CD4-positive, CD25-positive, alpha-beta regulatory T cell (primary cell): ENCODE measurements around the gene KRTAP4-6. TPM values are rescaled to one million over a fixed set of nuclear protein-coding genes. Genes with fewer than 3 reads are reported as not detected.
A peak's percentile ranks its signal among the peaks of the same experiment; 100 is the strongest.
"Not testable (repeated sequence)": the region's sequence is repeated elsewhere in the genome, so short reads cannot be mapped to it uniquely, and the experiment has no call there.

Source experiments
- ATAC-seq, 2 donors: fragments of 150-1000 bp; cut with Tn5 transposase; one replicate each; pipeline ENCODE4 v1.10.0; 2021; ENCODE audit warnings: low read depth in 2 of 2, moderate number of reproducible peaks in 2 of 2, moderate library complexity in 1 of 2
- DNase-seq, 3 donors: peaks; one replicate each; pipeline versions ENCODE4 v3.0.0 to v3.0.0-alpha.2; 2012 to 2022; ENCODE audit warnings: mixed read lengths in 1 of 3
- H3K27ac ChIP-seq: one replicate; pipeline ENCODE4 v1.7.0; 2013; ENCODE audit warnings: mild to moderate bottlenecking, low read length; ENCODE audit not compliant: insufficient read depth, poor library complexity, severe bottlenecking
- H3K27me3 ChIP-seq: one replicate; pipeline ENCODE4 v1.7.0; 2013; ENCODE audit warnings: low read length; ENCODE audit not compliant: control insufficient read depth, insufficient read depth
- H3K36me3 ChIP-seq: one replicate; pipeline ENCODE4 v1.7.0; 2013; ENCODE audit warnings: mild to moderate bottlenecking, low read length, moderate library complexity; ENCODE audit not compliant: control insufficient read depth, insufficient read depth
- H3K4me1 ChIP-seq: 2 replicates; pipeline ENCODE4 v1.7.0; 2013; ENCODE audit warnings: mild to moderate bottlenecking, low read length; ENCODE audit not compliant: insufficient read depth, control insufficient read depth, poor library complexity, severe bottlenecking
- H3K4me3 ChIP-seq: one replicate; pipeline ENCODE4 v1.7.0; 2013; ENCODE audit warnings: low read depth, mild to moderate bottlenecking, low read length, moderate library complexity
- H3K9me3 ChIP-seq, 2 experiments: 1 replicate in 1 of 2; 2 replicates in 1 of 2; pipeline ENCODE4 v1.7.0; 2013; ENCODE audit warnings: low read length in 2 of 2, mild to moderate bottlenecking in 1 of 2, moderate library complexity in 1 of 2; ENCODE audit not compliant: control insufficient read depth in 2 of 2
- H3K27ac Mint-ChIP-seq, 3 donors: one replicate each; pipeline ENCODE4 v1.8.0; 2020 to 2022; ENCODE audit warnings: mild to moderate bottlenecking in 3 of 3, mixed read lengths in 3 of 3, moderate library complexity in 2 of 3
- H3K27me3 Mint-ChIP-seq: one replicate; pipeline ENCODE4 v1.8.0; 2022; ENCODE audit warnings: mild to moderate bottlenecking, mixed read lengths
- H3K36me3 Mint-ChIP-seq: one replicate; pipeline ENCODE4 v1.8.0; 2020; ENCODE audit warnings: mixed read lengths
- H3K4me1 Mint-ChIP-seq, 4 donors: one replicate each; pipeline ENCODE4 v1.8.0; 2020 to 2022; ENCODE audit warnings: mixed read lengths in 4 of 4, mild to moderate bottlenecking in 1 of 4
- H3K4me3 Mint-ChIP-seq, 4 donors: one replicate each; pipeline ENCODE4 v1.8.0; 2020 to 2022; ENCODE audit warnings: mild to moderate bottlenecking in 4 of 4, mixed read lengths in 4 of 4, moderate library complexity in 3 of 4
- H3K9me3 Mint-ChIP-seq, 7 donors: one replicate each; pipeline ENCODE4 v1.8.0; 2020 to 2022; ENCODE audit warnings: mixed read lengths in 7 of 7, mild to moderate bottlenecking in 3 of 7, moderate library complexity in 2 of 7
- polyA plus RNA-seq, 4 donors: library from polyadenylated mRNA; unstranded; fragments of 300-500 nt; fragmentation: Illumina TruSeq; gene quantifications; one replicate each; pipeline ENCODE4 v1.2.3, GENCODE V29; 2021
- total RNA-seq: library from RNA; stranded (reverse); gene quantifications from one replicate; pipeline ENCODE4 v1.2.3, GENCODE V29; 2022

The KRTAP4-6 gene
- total and polyA plus RNA-seq, 5 donors from 2014 or later, result not detected

- no peak for ATAC-seq
- H3K4me3 ChIP-seq, result no peak within 1 kb of the TSS
- no peak within 1 kb of the TSS for H3K27ac ChIP-seq
- Mint-ChIP-seq H3K4me1 (peaks cover 0 to 9% (median 2%) of the 10 kb centered on the region in 4 donors), H3K9me3 (peaks cover 0 to 3% (median 0%) of the 10 kb centered on the region in 7 donors), H3K27me3 (peaks cover 19% of the 10 kb centered on the region), H3K27ac (no peak within 1 kb of the TSS), H3K4me3 (no peak within 1 kb of the TSS), H3K36me3 (no peaks in the 10 kb centered on the region)
- no peak for DNase-seq
- H3K27me3 ChIP-seq, result peaks cover 4% of the 10 kb centered on the region
- no peaks in the 10 kb centered on the region for H3K9me3 ChIP-seq
- no peaks in the 10 kb centered on the region for H3K36me3 ChIP-seq
- H3K4me1 ChIP-seq, result no peaks in the 10 kb centered on the region
These were observed 38.6 kb downstream of the KRTAP4-6 start, which contains the start of gene KRTAP4-16 for GRCh38 chr17:41101586-41102259. TSS of gene KRTAP4-16 (minus strand) at chr17:41102209. CDS start at chr17:41102209, 0 bp downstream.

GRCh38 chr17:41099682-41100480 is 40.5 kb downstream of the KRTAP4-6 start:
- Mint-ChIP-seq H3K4me3 (peak overlapping the region in 1 of 4 donors; percentile 23), H3K27me3 (peaks cover 28% of the 10 kb centered on the region)
- not testable (repeated sequence) for H3K36me3 Mint-ChIP-seq, H3K9me3 ChIP-seq, H3K36me3 ChIP-seq, DNase-seq, H3K27ac ChIP-seq, H3K27ac Mint-ChIP-seq, H3K27me3 ChIP-seq, H3K9me3 Mint-ChIP-seq, H3K4me1 ChIP-seq, H3K4me3 ChIP-seq, H3K4me1 Mint-ChIP-seq, ATAC-seq

- H3K4me1 Mint-ChIP-seq, result peaks cover 0 to 9% (median 2%) of the 10 kb centered on the region in 4 donors
- H3K27me3 Mint-ChIP-seq, result peaks cover 34% of the 10 kb centered on the region
- Histone ChIP-seq H3K4me1 (no peaks in the 10 kb centered on the region), H3K4me3 (no peak overlapping the region), H3K9me3 (no peaks in the 10 kb centered on the region), H3K27me3 (peaks cover 4% of the 10 kb centered on the region), H3K27ac (no peak overlapping the region), H3K36me3 (no peaks in the 10 kb centered on the region)
- ATAC-seq (no peak), DNase-seq (no peak)
- H3K4me3 Mint-ChIP-seq, result no peak overlapping the region
- H3K36me3 Mint-ChIP-seq, result no peaks in the 10 kb centered on the region
- H3K9me3 Mint-ChIP-seq, result peaks cover 0 to 3% (median 0%) of the 10 kb centered on the region in 7 donors
- no peak overlapping the region for H3K27ac Mint-ChIP-seq
These were observed 41.9 kb downstream of the KRTAP4-6 start for GRCh38 chr17:41098481-41098880.

GRCh38 chr17:41098042-41098441 is 42.3 kb downstream of the KRTAP4-6 start, which contains the start of gene KRTAP4-8:
TSS of gene KRTAP4-8 (minus strand) at chr17:41098142. CDS start at chr17:41098084, 58 bp downstream.
- H3K27me3 ChIP-seq, result peaks cover 4% of the 10 kb centered on the region
- Mint-ChIP-seq H3K4me1 (peaks cover 0 to 9% (median 2%) of the 10 kb centered on the region in 4 donors), H3K36me3 (no peaks in the 10 kb centered on the region), H3K27me3 (peaks cover 34% of the 10 kb centered on the region), H3K4me3 (no peak within 1 kb of the TSS), H3K9me3 (peaks cover 0 to 3% (median 0%) of the 10 kb centered on the region in 7 donors), H3K27ac (no peak within 1 kb of the TSS)
- no peak for ATAC-seq
- H3K9me3 ChIP-seq, result no peaks in the 10 kb centered on the region
- no peak for DNase-seq
- no peaks in the 10 kb centered on the region for H3K4me1 ChIP-seq
- H3K4me3 ChIP-seq, result no peak within 1 kb of the TSS
- no peaks in the 10 kb centered on the region for H3K36me3 ChIP-seq
- H3K27ac ChIP-seq, result no peak within 1 kb of the TSS

GRCh38 chr17:41096055-41096454 is 44.3 kb downstream of the KRTAP4-6 start:
- Histone ChIP-seq H3K4me3 (no peak overlapping the region), H3K27ac (no peak overlapping the region), H3K4me1 (no peaks in the 10 kb centered on the region), H3K36me3 (no peaks in the 10 kb centered on the region), H3K27me3 (peaks cover 4% of the 10 kb centered on the region), H3K9me3 (no peaks in the 10 kb centered on the region)
- peaks cover 0 to 3% (median 0%) of the 10 kb centered on the region in 7 donors for H3K9me3 Mint-ChIP-seq
- H3K4me1 Mint-ChIP-seq, result peaks cover 0 to 9% (median 2%) of the 10 kb centered on the region in 4 donors
- H3K36me3 Mint-ChIP-seq, result no peaks in the 10 kb centered on the region
- H3K4me3 Mint-ChIP-seq, result no peak overlapping the region
- H3K27ac Mint-ChIP-seq, result no peak overlapping the region
- H3K27me3 Mint-ChIP-seq, result peaks cover 34% of the 10 kb centered on the region
- DNase-seq, result no peak
- ATAC-seq, result no peak

Other genes starting within 250 kb of the KRTAP4-6 start
Only the 30 nearest of the 39 such genes appear.
- not detected for gene KRTAP3-3, start 146.4 kb downstream of the KRTAP4-6 start, total RNA-seq
- not detected for gene KRTAP3-3, start 146.4 kb downstream of the KRTAP4-6 start, polyA plus RNA-seq
- not detected for gene KRTAP3-2, start 140.6 kb downstream of the KRTAP4-6 start, total RNA-seq
- gene KRTAP3-2, start 140.6 kb downstream of the KRTAP4-6 start, polyA plus RNA-seq, result not detected
- not detected for gene KRTAP3-1, start 131.4 kb downstream of the KRTAP4-6 start, total RNA-seq
- not detected for gene KRTAP3-1, start 131.4 kb downstream of the KRTAP4-6 start, polyA plus RNA-seq
- not detected for gene KRTAP1-5, start 113.3 kb downstream of the KRTAP4-6 start, total RNA-seq
- gene KRTAP1-5, start 113.3 kb downstream of the KRTAP4-6 start, polyA plus RNA-seq, result not detected
- gene KRTAP1-4, start 110.3 kb downstream of the KRTAP4-6 start, total RNA-seq, result not detected
- not detected for gene KRTAP1-4, start 110.3 kb downstream of the KRTAP4-6 start, polyA plus RNA-seq
- not detected for gene KRTAP1-3, start 105.7 kb downstream of the KRTAP4-6 start, total RNA-seq
- not detected for gene KRTAP1-3, start 105.7 kb downstream of the KRTAP4-6 start, polyA plus RNA-seq
- not detected for gene KRTAP1-1, start 99.1 kb downstream of the KRTAP4-6 start, total RNA-seq
- not detected for gene KRTAP1-1, start 99.1 kb downstream of the KRTAP4-6 start, polyA plus RNA-seq
- gene KRTAP2-1, start 93.2 kb downstream of the KRTAP4-6 start, total RNA-seq, result not detected
- not detected for gene KRTAP2-1, start 93.2 kb downstream of the KRTAP4-6 start, polyA plus RNA-seq
- gene KRTAP2-2, start 85.3 kb downstream of the KRTAP4-6 start, total RNA-seq, result not detected
- gene KRTAP2-2, start 85.3 kb downstream of the KRTAP4-6 start, polyA plus RNA-seq, result not detected
- gene KRTAP2-3, start 80.4 kb downstream of the KRTAP4-6 start, total RNA-seq, result not detected
- gene KRTAP2-3, start 80.4 kb downstream of the KRTAP4-6 start, polyA plus RNA-seq, result not detected
- not detected for gene KRTAP2-4, start 74.7 kb downstream of the KRTAP4-6 start, total RNA-seq
- gene KRTAP2-4, start 74.7 kb downstream of the KRTAP4-6 start, polyA plus RNA-seq, result not detected
- not detected for gene KRTAP4-7, start 56.4 kb downstream of the KRTAP4-6 start, total RNA-seq
- gene KRTAP4-7, start 56.4 kb downstream of the KRTAP4-6 start, polyA plus RNA-seq, result not detected
- not detected for gene KRTAP4-8, start 42.4 kb downstream of the KRTAP4-6 start, total RNA-seq
- not detected for gene KRTAP4-8, start 42.4 kb downstream of the KRTAP4-6 start, polyA plus RNA-seq
- gene KRTAP4-16, start 38.3 kb downstream of the KRTAP4-6 start, total RNA-seq, result not detected
- gene KRTAP4-16, start 38.3 kb downstream of the KRTAP4-6 start, polyA plus RNA-seq, result not detected
- not detected for gene KRTAP4-9, start 35.2 kb downstream of the KRTAP4-6 start, total RNA-seq
- gene KRTAP4-9, start 35.2 kb downstream of the KRTAP4-6 start, polyA plus RNA-seq, result not detected
- not detected for gene KRTAP4-11, start 22.2 kb downstream of the KRTAP4-6 start, total RNA-seq
- not detected for gene KRTAP4-11, start 22.2 kb downstream of the KRTAP4-6 start, polyA plus RNA-seq
- not detected for gene KRTAP4-12, start 16.4 kb downstream of the KRTAP4-6 start, total RNA-seq
- gene KRTAP4-12, start 16.4 kb downstream of the KRTAP4-6 start, polyA plus RNA-seq, result not detected
- not detected for gene KRTAP4-5, start 9.3 kb upstream of the KRTAP4-6 start, total RNA-seq
- gene KRTAP4-5, start 9.3 kb upstream of the KRTAP4-6 start, polyA plus RNA-seq, result not detected
- gene KRTAP4-4, start 20.2 kb upstream of the KRTAP4-6 start, total RNA-seq, result not detected
- gene KRTAP4-4, start 20.2 kb upstream of the KRTAP4-6 start, polyA plus RNA-seq, result not detected
- not detected for gene KRTAP4-3, start 27.7 kb upstream of the KRTAP4-6 start, total RNA-seq
- not detected for gene KRTAP4-3, start 27.7 kb upstream of the KRTAP4-6 start, polyA plus RNA-seq
- not detected for gene KRTAP4-2, start 37.7 kb upstream of the KRTAP4-6 start, total RNA-seq
- not detected for gene KRTAP4-2, start 37.7 kb upstream of the KRTAP4-6 start, polyA plus RNA-seq
- not detected for gene KRTAP4-1, start 44.4 kb upstream of the KRTAP4-6 start, total RNA-seq
- gene KRTAP4-1, start 44.4 kb upstream of the KRTAP4-6 start, polyA plus RNA-seq, result not detected
- gene KRTAP9-1, start 49.3 kb upstream of the KRTAP4-6 start, total RNA-seq, result not detected
- gene KRTAP9-1, start 49.3 kb upstream of the KRTAP4-6 start, polyA plus RNA-seq, result not detected
- not detected for gene KRTAP9-2, start 86.1 kb upstream of the KRTAP4-6 start, total RNA-seq
- gene KRTAP9-2, start 86.1 kb upstream of the KRTAP4-6 start, polyA plus RNA-seq, result not detected
- gene KRTAP9-3, start 91.9 kb upstream of the KRTAP4-6 start, total RNA-seq, result not detected
- gene KRTAP9-3, start 91.9 kb upstream of the KRTAP4-6 start, polyA plus RNA-seq, result not detected
- gene KRTAP9-8, start 97.5 kb upstream of the KRTAP4-6 start, total RNA-seq, result not detected
- not detected for gene KRTAP9-8, start 97.5 kb upstream of the KRTAP4-6 start, polyA plus RNA-seq
- not detected for gene KRTAP9-4, start 109.1 kb upstream of the KRTAP4-6 start, total RNA-seq
- not detected for gene KRTAP9-4, start 109.1 kb upstream of the KRTAP4-6 start, polyA plus RNA-seq
- gene KRTAP9-9, start 114.8 kb upstream of the KRTAP4-6 start, total RNA-seq, result not detected
- gene KRTAP9-9, start 114.8 kb upstream of the KRTAP4-6 start, polyA plus RNA-seq, result not detected
- gene KRTAP9-6, start 124.8 kb upstream of the KRTAP4-6 start, total RNA-seq, result not detected
- gene KRTAP9-6, start 124.8 kb upstream of the KRTAP4-6 start, polyA plus RNA-seq, result not detected
- not detected for gene KRTAP9-7, start 135.2 kb upstream of the KRTAP4-6 start, total RNA-seq
- gene KRTAP9-7, start 135.2 kb upstream of the KRTAP4-6 start, polyA plus RNA-seq, result not detected